HG03066 (cell line): ENCODE measurements around the gene TRPM6.

Source experiments
- ATAC-seq: cut with Tn5 transposase; IDR thresholded peaks from one replicate; pipeline ENCODE4 v1.9.1; 2021; ENCODE audit warnings: low read depth; ENCODE audit not compliant: unreplicated experiment

Gene TRPM6

DNA sequence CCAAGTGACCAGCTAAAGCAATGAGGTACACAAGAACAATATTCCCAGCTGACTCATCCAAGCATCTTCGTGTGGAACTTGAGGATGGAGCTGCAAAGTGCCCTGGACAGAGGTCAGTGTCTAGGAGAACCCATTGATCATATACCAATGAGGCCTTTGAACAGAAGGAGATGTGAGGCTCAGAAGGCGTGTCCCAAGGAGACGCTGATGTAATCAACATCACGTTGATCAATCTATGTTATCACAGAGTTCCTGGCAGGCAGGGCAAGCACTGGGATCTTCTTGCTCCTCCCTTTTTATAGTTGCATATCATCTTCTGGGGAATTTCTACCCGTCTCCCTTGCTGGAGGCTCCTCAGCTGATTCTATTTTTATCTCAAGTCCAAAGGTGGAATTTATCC, 163.4 kb downstream of the TRPM6 start:
- ATAC-seq = no peak

DNA sequence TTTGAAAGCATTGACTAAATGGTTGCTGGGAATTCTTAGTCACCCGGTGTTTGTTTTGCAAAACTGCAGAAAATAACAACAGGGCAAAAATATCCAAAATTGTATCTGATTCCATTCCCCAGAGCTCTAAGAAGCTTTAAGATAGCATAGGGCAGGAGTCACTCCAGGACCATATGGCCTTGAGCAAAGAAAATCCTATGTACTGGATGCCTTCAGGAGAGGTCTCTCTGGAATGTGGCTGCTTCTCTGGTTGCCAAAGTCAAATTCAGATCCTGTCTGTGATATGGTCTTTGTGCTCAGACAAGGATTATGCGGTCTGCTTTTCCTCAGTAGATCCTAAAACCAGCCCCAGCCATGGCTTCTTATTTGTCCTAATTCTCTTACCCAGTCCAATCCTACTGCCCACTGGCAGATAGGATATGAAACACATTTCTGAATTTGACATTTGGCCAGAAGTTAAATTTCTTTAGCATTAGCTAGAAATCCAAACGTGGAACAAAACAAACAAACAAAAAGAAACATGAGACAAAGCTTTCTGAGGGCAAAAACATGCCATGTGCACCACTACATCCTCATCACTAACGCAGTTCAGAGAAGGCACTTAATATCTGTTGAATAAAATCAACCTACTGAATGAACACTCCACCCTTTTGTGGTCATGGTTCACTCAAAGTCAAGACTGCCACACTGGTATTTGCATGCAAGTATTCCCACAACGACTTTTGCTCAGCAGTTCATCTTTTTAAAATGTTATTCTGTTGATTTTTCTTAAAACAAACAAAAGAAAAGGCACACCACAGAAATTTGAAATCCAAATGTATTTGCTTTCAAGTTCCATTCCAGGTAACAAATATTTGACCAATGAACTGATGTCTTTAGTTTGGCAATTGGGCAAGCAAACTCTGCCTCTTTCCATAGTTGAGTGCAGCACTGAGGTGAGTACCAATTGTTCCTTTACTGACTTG, 165.7 kb downstream of the TRPM6 start:
- ATAC-seq = no peak

DNA sequence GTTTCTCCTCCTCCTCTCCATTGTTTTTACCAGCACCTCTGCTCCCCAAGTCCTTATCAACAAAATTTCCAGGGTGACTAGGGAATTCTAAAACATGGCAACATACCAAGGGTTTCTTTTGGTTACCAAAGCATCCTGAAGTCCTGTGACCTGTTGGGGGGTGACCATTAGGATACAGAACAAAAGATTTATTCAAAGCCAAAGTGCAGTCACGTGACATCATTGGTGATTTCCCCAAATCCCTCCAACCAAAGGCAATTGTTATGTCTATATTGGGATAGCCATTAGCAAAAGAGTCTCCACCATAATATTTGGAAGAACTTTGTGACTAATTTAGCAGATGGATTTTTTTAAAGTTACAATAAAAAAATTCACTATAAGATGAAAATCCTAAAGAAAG, 168.4 kb downstream of the TRPM6 start:
- no peak for ATAC-seq

DNA sequence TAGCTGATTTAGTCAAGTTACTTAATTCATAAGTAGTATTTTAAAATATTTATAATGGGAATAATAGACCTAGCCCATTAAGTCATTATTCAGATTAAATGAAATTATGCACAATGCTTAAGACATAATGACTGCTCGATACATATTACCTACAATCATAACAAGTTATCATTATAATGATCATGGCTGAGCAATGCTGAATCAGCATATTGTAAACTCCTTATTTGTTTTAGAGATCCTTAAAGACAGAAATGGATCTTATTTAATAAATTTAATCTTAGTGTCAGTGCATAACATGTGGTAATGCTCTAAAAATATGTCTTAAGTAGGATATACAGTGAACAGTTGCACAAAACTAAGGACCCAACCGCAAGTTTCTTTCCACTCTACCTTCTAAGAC, 169.0 kb downstream of the TRPM6 start:
- no peak for ATAC-seq

DNA sequence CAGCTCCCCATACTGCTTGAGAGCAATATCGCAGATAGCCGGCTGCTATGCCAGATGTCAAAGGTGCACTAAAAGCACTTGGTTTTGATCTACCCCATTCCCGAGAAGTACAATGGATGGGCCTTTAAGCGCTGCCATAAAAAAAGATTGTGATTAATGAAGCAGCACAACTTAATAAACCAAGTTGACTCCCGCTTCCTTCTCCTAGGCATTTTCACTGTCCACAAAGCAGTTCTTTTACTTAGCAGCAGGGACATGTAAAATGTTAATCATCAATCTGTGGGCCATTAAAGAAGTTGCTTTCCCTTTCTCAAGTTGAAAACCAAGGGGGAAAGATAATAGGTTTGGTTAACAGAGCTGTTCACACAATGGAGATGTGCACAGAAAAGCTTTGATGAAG, 176.4 kb downstream of the TRPM6 start:
- no peak for ATAC-seq

DNA sequence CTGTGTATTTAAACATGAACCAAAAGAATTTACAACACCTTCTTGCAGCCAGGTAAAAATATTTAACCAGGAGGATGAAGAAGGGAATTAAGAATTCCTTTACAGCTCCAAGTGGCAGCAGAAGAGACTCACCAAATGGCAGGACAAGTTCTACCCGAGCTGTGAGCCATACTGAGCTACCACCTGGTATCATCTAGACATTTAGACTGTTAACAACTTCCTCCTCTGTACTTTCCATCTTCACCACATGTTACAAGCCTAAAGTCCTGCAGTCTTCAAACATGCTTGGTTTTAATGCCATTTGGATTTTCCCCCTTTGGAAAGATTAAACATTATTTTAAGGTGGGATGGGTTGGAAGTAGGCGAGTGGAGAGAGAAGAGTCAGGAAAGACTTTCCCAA, 190.2 kb downstream of the TRPM6 start:
- no peak for ATAC-seq

DNA sequence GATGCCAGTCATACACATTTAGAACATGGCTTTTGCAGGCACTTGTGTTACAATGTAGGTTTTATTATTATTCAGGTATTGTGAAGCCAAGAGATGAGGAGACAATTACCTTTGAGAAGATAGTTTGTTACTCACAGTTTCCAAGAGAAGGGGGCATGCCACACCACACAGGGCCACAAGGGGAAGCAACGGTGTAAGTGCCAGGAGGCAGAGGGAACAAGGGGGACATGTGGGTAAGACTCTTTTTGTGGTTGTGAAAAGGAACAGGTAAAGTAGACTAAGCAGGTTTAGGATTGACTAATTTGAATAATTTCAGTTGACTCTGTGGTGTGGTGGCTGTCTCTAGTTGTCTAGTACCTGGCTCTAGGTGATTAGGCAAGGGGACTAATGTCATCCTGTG, 191.2 kb downstream of the TRPM6 start:
- no peak for ATAC-seq

DNA sequence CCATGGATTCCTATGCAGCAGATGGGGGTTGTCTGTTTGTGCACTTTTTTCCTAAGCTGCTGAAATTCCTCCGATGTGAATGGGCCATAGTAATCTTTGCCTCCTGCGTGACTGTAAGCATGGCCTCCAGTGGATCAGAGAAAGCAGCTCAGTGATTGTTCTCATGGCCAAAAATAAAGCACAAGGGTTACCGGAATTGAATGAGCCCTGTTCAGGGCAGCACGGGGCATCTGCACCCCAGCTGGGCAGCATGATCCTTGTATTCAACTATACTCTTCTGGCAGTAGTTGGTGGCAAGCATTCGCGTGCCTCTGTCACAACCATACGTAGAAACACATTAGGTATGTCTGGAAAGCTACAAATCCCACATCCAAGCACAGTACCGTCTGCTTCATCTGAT, 196.7 kb downstream of the TRPM6 start:
- no peak for ATAC-seq

DNA sequence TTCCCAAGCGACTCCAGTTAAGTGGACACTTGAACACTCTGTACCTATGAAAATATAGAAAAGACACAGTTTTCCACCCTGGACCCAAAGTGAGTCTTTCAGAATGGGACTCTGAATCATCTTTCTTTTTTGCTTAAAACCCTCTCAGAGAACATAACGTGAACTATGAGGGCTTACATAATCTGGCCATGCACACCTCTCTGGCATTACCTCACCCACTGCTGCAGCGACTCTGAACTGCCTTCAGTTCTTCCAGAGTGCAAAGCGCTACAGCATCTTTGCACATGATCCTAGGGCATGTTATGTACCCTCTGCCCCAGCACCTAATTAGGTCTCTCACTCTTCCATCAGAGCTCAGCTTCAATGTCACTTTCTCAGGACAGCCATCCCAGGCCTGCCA, 204.4 kb downstream of the TRPM6 start:
- no peak for ATAC-seq

DNA sequence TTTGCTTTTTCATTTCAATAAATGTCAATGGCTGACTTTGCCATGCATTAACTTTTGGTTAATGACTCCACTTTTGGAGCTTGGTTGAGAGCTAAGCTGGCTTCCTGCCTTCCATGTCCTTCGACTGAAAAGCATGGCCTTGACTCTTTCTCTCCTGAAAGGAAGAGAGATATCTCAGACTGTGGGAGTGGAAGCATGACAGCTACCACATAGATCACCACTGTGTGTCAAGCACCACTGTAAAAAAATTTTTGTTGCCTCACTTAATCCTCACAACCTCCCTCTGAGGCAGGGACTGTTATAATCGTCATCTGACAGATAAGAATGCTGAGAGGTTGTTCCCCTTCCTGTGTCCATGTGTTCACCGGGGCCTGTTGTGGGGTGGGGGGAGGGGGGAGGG, 205.8 kb downstream of the TRPM6 start:
- no peak for ATAC-seq

DNA sequence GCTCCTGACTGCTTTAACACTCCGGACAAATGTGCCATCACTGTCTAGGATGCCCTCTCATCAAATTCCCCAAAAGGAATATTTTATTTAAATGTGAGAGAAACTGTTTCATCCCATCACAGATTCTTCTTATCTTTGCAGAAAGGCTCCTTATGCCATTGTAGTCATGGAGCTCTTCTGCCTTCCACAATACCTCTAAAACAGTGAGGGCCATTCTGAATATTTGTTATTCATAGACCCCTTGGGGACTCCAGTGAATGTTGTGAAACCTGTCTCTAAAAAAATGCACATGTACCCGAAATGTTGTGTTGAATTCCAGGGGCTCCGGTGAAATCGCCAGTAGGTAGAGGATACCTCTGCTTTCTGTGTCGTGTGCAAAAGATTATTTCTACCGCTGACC, 213.6 kb downstream of the TRPM6 start:
- no peak for ATAC-seq
